Calu3 (cell line): Measurements from ENCODE around the gene ZNF8. TPM values are rescaled to one million over a fixed set of nuclear protein-coding genes. Genes with fewer than 3 reads are reported as not detected.
A peak's percentile ranks its signal among the peaks of the same experiment; 100 is the strongest.

ENCODE experiments used
- BruUV-seq: library from RNA; stranded (reverse); fragments of 400-500 nt; replicated peaks from 2 replicates; lab custom pipeline; 2021; lab: Mats Ljungman, UMichigan
- CTCF ChIA-PET: fragments of 300-600 bp; sonication (Branson Sonifier 250); formaldehyde crosslinking; loops from one replicate; lab custom pipeline; 2022; ENCODE audit warnings: antibody characterized with exemption; lab: Charles Lee
- DNase-seq: peaks from one replicate; pipeline ENCODE4 v3.0.0; 2022
- H3K27ac Mint-ChIP-seq: one replicate; pipeline ENCODE4 v1.8.0; 2022; ENCODE audit warnings: mixed read lengths; ENCODE audit not compliant: unreplicated experiment
- H3K27me3 Mint-ChIP-seq: one replicate; pipeline ENCODE4 v1.8.0; 2022; ENCODE audit warnings: mixed read lengths; ENCODE audit not compliant: unreplicated experiment
- H3K36me3 Mint-ChIP-seq: one replicate; pipeline ENCODE4 v1.8.0; 2022; ENCODE audit warnings: mild to moderate bottlenecking, moderate library complexity, mixed read lengths; ENCODE audit not compliant: insufficient read depth, unreplicated experiment
- H3K4me1 Mint-ChIP-seq: one replicate; pipeline ENCODE4 v1.8.0; 2022; ENCODE audit warnings: mild to moderate bottlenecking, low read depth, mixed read lengths; ENCODE audit not compliant: unreplicated experiment
- H3K4me3 Mint-ChIP-seq: one replicate; pipeline ENCODE4 v1.8.0; 2022; ENCODE audit warnings: mild to moderate bottlenecking, low read depth, moderate library complexity, mixed read lengths; ENCODE audit not compliant: unreplicated experiment
- H3K9me3 Mint-ChIP-seq: one replicate; pipeline ENCODE4 v1.8.0; 2022; ENCODE audit warnings: low read depth, mixed read lengths; ENCODE audit not compliant: unreplicated experiment
- CTCF ChIP-seq: fragments of 200-600 bp; IDR thresholded peaks from one replicate; pipeline ENCODE4 v1.8.0; 2022; ENCODE audit warnings: antibody characterized with exemption; ENCODE audit not compliant: unreplicated experiment
- intact Hi-C: fragments of 100-400 bp; cut with micrococcal nuclease; formaldehyde crosslinking; loops from one replicate; pipeline ENCODE4 v1.10.0; 2022; ENCODE audit not compliant: unreplicated experiment
- total RNA-seq: library from RNA; stranded (reverse); gene quantifications from 2 replicates; pipeline ENCODE4 v1.2.3, GENCODE V29; 2022

Gene ZNF8
- total RNA-seq, 1 experiment from 2014 or later = 12.1 TPM

- Mint-ChIP-seq H3K27ac (peak overlapping the region; percentile 96), H3K9me3 (peaks cover 18% of the 10 kb centered on the region), H3K36me3 (peaks cover 59% of the 10 kb centered on the region), H3K4me1 (peaks cover 10% of the 10 kb centered on the region), H3K27me3 (no peaks in the 10 kb centered on the region), H3K4me3 (peak overlapping the region; percentile 96)
- DNase-seq = peak; percentile 74
- CTCF ChIA-PET = no interaction called here
- intact Hi-C loops = no loop called here
- BruUV-seq = no TSS peak
- no peak for TF ChIP-seq CTCF
Measured at GRCh38 chr19:58279042-58279924, 528 bp downstream of the ZNF8 start.

GRCh38 chr19:58279925-58280316 is 1.2 kb downstream of the ZNF8 start:
- CTCF ChIA-PET = no interaction called here
- Mint-ChIP-seq H3K4me3 (peak overlapping the region; percentile 96), H3K27ac (peak overlapping the region; percentile 18), H3K36me3 (peaks cover 63% of the 10 kb centered on the region), H3K9me3 (peaks cover 18% of the 10 kb centered on the region), H3K4me1 (peaks cover 10% of the 10 kb centered on the region), H3K27me3 (no peaks in the 10 kb centered on the region)
- intact Hi-C loops = no loop called here
- no peak for TF ChIP-seq CTCF
- no peak for DNase-seq
- TSS peak; percentile 50 for BruUV-seq

- peaks cover 76% of the 10 kb centered on the region for H3K36me3 Mint-ChIP-seq
- H3K27ac Mint-ChIP-seq = no peak overlapping the region
- no peaks in the 10 kb centered on the region for H3K27me3 Mint-ChIP-seq
- peaks cover 21% of the 10 kb centered on the region for H3K9me3 Mint-ChIP-seq
- no peak overlapping the region for H3K4me3 Mint-ChIP-seq
- CTCF ChIA-PET = no interaction called here
- intact Hi-C loops = no loop called here
- no TSS peak for BruUV-seq
- H3K4me1 Mint-ChIP-seq = peaks cover 10% of the 10 kb centered on the region
- no peak for TF ChIP-seq CTCF
- no peak for DNase-seq
Measured at GRCh38 chr19:58284199-58284598, 5.4 kb downstream of the ZNF8 start.

GRCh38 chr19:58291943-58292342 is 13.2 kb downstream of the ZNF8 start:
- intact Hi-C loops = no loop called here
- Mint-ChIP-seq H3K27me3 (no peaks in the 10 kb centered on the region), H3K4me1 (no peaks in the 10 kb centered on the region), H3K36me3 (peaks cover 96% of the 10 kb centered on the region), H3K9me3 (peaks cover 23% of the 10 kb centered on the region), H3K4me3 (no peak overlapping the region), H3K27ac (no peak overlapping the region)
- CTCF ChIA-PET = no interaction called here
- TF ChIP-seq CTCF = no peak
- no TSS peak for BruUV-seq
- no peak for DNase-seq
